ENCODE results near the gene HELZ2.

The HELZ2 gene

GRCh38 chr20:63599396-63600050 is 25.5 kb upstream of the HELZ2 start:
- no peak for TF ChIP-seq TAF1 (IDR thresholded peaks at IDR 0.05; ENCODE audit: borderline replicate concordance, insufficient read depth, low read length)
- no peak for TF ChIP-seq FOXP2 (optimal IDR thresholded peaks at IDR 0.05; ENCODE audit: borderline replicate concordance, extremely low read depth, extremely low read length, insufficient read depth)
- no peak for TF ChIP-seq SIN3A (IDR thresholded peaks at IDR 0.05; ENCODE audit: borderline replicate concordance, insufficient read depth, low read length)
- TF ChIP-seq POLR2AphosphoS5 (IDR thresholded peaks at IDR 0.05; ENCODE audit: low read depth, low read length): no peak
- TF ChIP-seq, protein P1, sequence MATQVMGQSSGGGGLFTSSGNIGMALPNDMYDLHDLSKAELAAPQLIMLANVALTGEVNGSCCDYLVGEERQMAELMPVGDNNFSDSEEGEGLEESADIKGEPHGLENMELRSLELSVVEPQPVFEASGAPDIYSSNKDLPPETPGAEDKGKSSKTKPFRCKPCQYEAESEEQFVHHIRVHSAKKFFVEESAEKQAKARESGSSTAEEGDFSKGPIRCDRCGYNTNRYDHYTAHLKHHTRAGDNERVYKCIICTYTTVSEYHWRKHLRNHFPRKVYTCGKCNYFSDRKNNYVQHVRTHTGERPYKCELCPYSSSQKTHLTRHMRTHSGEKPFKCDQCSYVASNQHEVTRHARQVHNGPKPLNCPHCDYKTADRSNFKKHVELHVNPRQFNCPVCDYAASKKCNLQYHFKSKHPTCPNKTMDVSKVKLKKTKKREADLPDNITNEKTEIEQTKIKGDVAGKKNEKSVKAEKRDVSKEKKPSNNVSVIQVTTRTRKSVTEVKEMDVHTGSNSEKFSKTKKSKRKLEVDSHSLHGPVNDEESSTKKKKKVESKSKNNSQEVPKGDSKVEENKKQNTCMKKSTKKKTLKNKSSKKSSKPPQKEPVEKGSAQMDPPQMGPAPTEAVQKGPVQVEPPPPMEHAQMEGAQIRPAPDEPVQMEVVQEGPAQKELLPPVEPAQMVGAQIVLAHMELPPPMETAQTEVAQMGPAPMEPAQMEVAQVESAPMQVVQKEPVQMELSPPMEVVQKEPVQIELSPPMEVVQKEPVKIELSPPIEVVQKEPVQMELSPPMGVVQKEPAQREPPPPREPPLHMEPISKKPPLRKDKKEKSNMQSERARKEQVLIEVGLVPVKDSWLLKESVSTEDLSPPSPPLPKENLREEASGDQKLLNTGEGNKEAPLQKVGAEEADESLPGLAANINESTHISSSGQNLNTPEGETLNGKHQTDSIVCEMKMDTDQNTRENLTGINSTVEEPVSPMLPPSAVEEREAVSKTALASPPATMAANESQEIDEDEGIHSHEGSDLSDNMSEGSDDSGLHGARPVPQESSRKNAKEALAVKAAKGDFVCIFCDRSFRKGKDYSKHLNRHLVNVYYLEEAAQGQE (IDR thresholded peaks at IDR 0.05; ENCODE audit: insufficient read depth in 1 of 2, low read depth in 2 of 2, low read length in 2 of 2): no peak

GRCh38 chr20:63598479-63599395 is 24.7 kb upstream of the HELZ2 start:
- TF ChIP-seq POLR2AphosphoS5 (IDR thresholded peaks at IDR 0.05; ENCODE audit: low read depth, low read length): no peak
- no peak for TF ChIP-seq TAF1 (IDR thresholded peaks at IDR 0.05; ENCODE audit: borderline replicate concordance, insufficient read depth, low read length)
- no peak for TF ChIP-seq SIN3A (IDR thresholded peaks at IDR 0.05; ENCODE audit: borderline replicate concordance, insufficient read depth, low read length)
- TF ChIP-seq FOXP2 (optimal IDR thresholded peaks at IDR 0.05; ENCODE audit: borderline replicate concordance, extremely low read depth, extremely low read length, insufficient read depth): no peak
- TF ChIP-seq, protein P1 (IDR thresholded peaks at IDR 0.05; ENCODE audit: insufficient read depth in 1 of 2, low read depth in 2 of 2, low read length in 2 of 2): no peak

- TF ChIP-seq, protein P1 (IDR thresholded peaks at IDR 0.05; ENCODE audit: insufficient read depth in 1 of 2, low read depth in 2 of 2, low read length in 2 of 2): no peak
- TF ChIP-seq SIN3A (IDR thresholded peaks at IDR 0.05; ENCODE audit: borderline replicate concordance, insufficient read depth, low read length): no peak
- no peak for TF ChIP-seq POLR2AphosphoS5 (IDR thresholded peaks at IDR 0.05; ENCODE audit: low read depth, low read length)
- no peak for TF ChIP-seq FOXP2 (optimal IDR thresholded peaks at IDR 0.05; ENCODE audit: borderline replicate concordance, extremely low read depth, extremely low read length, insufficient read depth)
- TF ChIP-seq TAF1 (IDR thresholded peaks at IDR 0.05; ENCODE audit: borderline replicate concordance, insufficient read depth, low read length): no peak
Observed at GRCh38 chr20:63597651-63598478, 23.8 kb upstream of the HELZ2 start.

GRCh38 chr20:63596423-63596822 is 22.4 kb upstream of the HELZ2 start:
- TF ChIP-seq FOXP2 (optimal IDR thresholded peaks at IDR 0.05; ENCODE audit: borderline replicate concordance, extremely low read depth, extremely low read length, insufficient read depth) (no peak), SIN3A (IDR thresholded peaks at IDR 0.05; ENCODE audit: borderline replicate concordance, insufficient read depth, low read length) (no peak), TAF1 (IDR thresholded peaks at IDR 0.05; ENCODE audit: borderline replicate concordance, insufficient read depth, low read length) (no peak), POLR2AphosphoS5 (IDR thresholded peaks at IDR 0.05; ENCODE audit: low read depth, low read length) (no peak)
- TF ChIP-seq, protein P1 (IDR thresholded peaks at IDR 0.05; ENCODE audit: insufficient read depth in 1 of 2, low read depth in 2 of 2, low read length in 2 of 2): no peak

Data from PFSK-1 (cell line).